GM06990 (cell line): ENCODE measurements around the gene SPESP1.

ENCODE experiments used
- DNase-seq: peaks from one replicate; pipeline ENCODE4 v3.0.0-alpha.2; 2011; ENCODE audit not compliant: insufficient read length; ENCODE audit errors: extremely low read depth
- H3K27me3 ChIP-seq: replicated peaks from 2 replicates; pipeline ENCODE4 v1.6.0; 2011; ENCODE audit warnings: low read length; ENCODE audit not compliant: control insufficient read depth, insufficient read depth
- H3K36me3 ChIP-seq: 2 replicates; pipeline ENCODE4 v1.5.1; 2011; ENCODE audit warnings: low read length; ENCODE audit not compliant: control insufficient read depth, insufficient read depth
- H3K4me3 ChIP-seq: replicated peaks from 2 replicates; pipeline ENCODE4 v1.5.1; 2011; ENCODE audit warnings: low read depth, mild to moderate bottlenecking, control low read depth, low read length
- CTCF ChIP-seq: IDR thresholded peaks from 2 replicates; pipeline ENCODE4 v1.5.1; 2011; ENCODE audit warnings: low read length, control low read depth, mild to moderate bottlenecking, inconsistent platforms; ENCODE audit not compliant: insufficient read depth, poor library complexity, severe bottlenecking

The SPESP1 gene

GRCh38 chr15:68934341-68934740, 4.0 kb downstream of the SPESP1 start:
- Histone ChIP-seq H3K27me3 (no peaks in the 10 kb centered on the region), H3K36me3 (no peaks in the 10 kb centered on the region), H3K4me3 (no peak overlapping the region)
- DNase-seq, result no peak
- no peak for TF ChIP-seq CTCF

GRCh38 chr15:68935400-68935937, 5.1 kb downstream of the SPESP1 start:
- Histone ChIP-seq H3K36me3 (no peaks in the 10 kb centered on the region), H3K27me3 (no peaks in the 10 kb centered on the region), H3K4me3 (no peak overlapping the region)
- no peak for DNase-seq
- TF ChIP-seq CTCF, result no peak

GRCh38 chr15:68939501-68939900, 9.2 kb downstream of the SPESP1 start:
- Histone ChIP-seq H3K27me3 (no peaks in the 10 kb centered on the region), H3K36me3 (no peaks in the 10 kb centered on the region), H3K4me3 (no peak overlapping the region)
- TF ChIP-seq CTCF, result no peak
- DNase-seq, result no peak

- no peaks in the 10 kb centered on the region for H3K36me3 ChIP-seq
- no peaks in the 10 kb centered on the region; the same call in 1 of the 2 replicates for H3K27me3 ChIP-seq
- H3K4me3 ChIP-seq, result no peak overlapping the region
- no peak for TF ChIP-seq CTCF
- no peak for DNase-seq
Measured at GRCh38 chr15:68951813-68952212, 21.5 kb downstream of the SPESP1 start.

GRCh38 chr15:68957696-68958095, 27.4 kb downstream of the SPESP1 start:
- no peak overlapping the region for H3K4me3 ChIP-seq
- no peaks in the 10 kb centered on the region for H3K36me3 ChIP-seq
- no peak for TF ChIP-seq CTCF
- no peaks in the 10 kb centered on the region; the same call in 1 of the 2 replicates for H3K27me3 ChIP-seq
- no peak for DNase-seq

- no peak for TF ChIP-seq CTCF
- Histone ChIP-seq H3K27me3 (no peaks in the 10 kb centered on the region; the same call in 1 of the 2 replicates), H3K36me3 (no peaks in the 10 kb centered on the region), H3K4me3 (no peak overlapping the region)
- DNase-seq, result no peak
Measured at GRCh38 chr15:68958597-68958996, 28.3 kb downstream of the SPESP1 start.
